Neuronal stem cell (in vitro differentiated cells): Measurements from ENCODE around the gene LILRB2.
"Not testable (repeated sequence)": the region's sequence is repeated elsewhere in the genome, so short reads cannot be mapped to it uniquely, and the experiment has no call there.

Experiments used
- DNase-seq: peaks from one replicate; pipeline ENCODE4 v3.0.0-alpha.2; 2013; ENCODE audit warnings: low spot score
- H2AFZ ChIP-seq: one replicate; pipeline ENCODE4 v1.6.1; 2013; ENCODE audit warnings: mild to moderate bottlenecking, low read length, inconsistent platforms
- H2AK5ac ChIP-seq: 2 replicates; pipeline ENCODE4 v1.6.1; 2013; ENCODE audit warnings: low read depth, mild to moderate bottlenecking, inconsistent platforms, low read length, moderate library complexity, mixed read lengths
- H2BK120ac ChIP-seq: 2 replicates; pipeline ENCODE4 v1.6.1; 2013; ENCODE audit warnings: low read depth, mild to moderate bottlenecking, inconsistent platforms, low read length, moderate library complexity, mixed read lengths
- H2BK12ac ChIP-seq: one replicate; pipeline ENCODE4 v1.6.1; 2013; ENCODE audit warnings: low read length, inconsistent platforms
- H2BK15ac ChIP-seq: 2 replicates; pipeline ENCODE4 v1.6.1; 2013; ENCODE audit warnings: mild to moderate bottlenecking, low read length, inconsistent platforms, mixed read lengths
- H2BK5ac ChIP-seq: one replicate; pipeline ENCODE4 v1.6.1; 2013; ENCODE audit warnings: inconsistent platforms, mild to moderate bottlenecking, low read length, moderate library complexity
- H3K14ac ChIP-seq: one replicate; pipeline ENCODE4 v1.6.1; 2013; ENCODE audit warnings: low read length, inconsistent platforms
- H3K18ac ChIP-seq: 2 replicates; pipeline ENCODE4 v1.6.1; 2013; ENCODE audit warnings: low read length, inconsistent platforms
- H3K23ac ChIP-seq: 2 replicates; pipeline ENCODE4 v1.6.1; 2013; ENCODE audit warnings: low read depth, mild to moderate bottlenecking, mixed read lengths, low read length, inconsistent platforms; ENCODE audit not compliant: poor library complexity
- H3K27ac ChIP-seq: replicated peaks from 3 replicates; pipeline ENCODE4 v1.5.1; 2013; ENCODE audit warnings: low read length, inconsistent platforms
- H3K27me3 ChIP-seq, 3 experiments: 2 replicates each; pipeline ENCODE4 v1.6.1; 2013; ENCODE audit warnings: low read length in 3 of 3, mild to moderate bottlenecking in 2 of 3, inconsistent platforms in 1 of 3, low read depth in 1 of 3, mixed read lengths in 1 of 3, moderate library complexity in 1 of 3; ENCODE audit not compliant: control insufficient read depth in 3 of 3, insufficient read depth in 3 of 3
- H3K36me3 ChIP-seq, 2 donors: replicated peaks in 1 of 2; 2 replicates each; pipeline ENCODE4 v1.6.1; 2013; ENCODE audit warnings: low read length in 2 of 2; ENCODE audit not compliant: control insufficient read depth in 2 of 2, insufficient read depth in 2 of 2
- H3K4ac ChIP-seq: 2 replicates; pipeline ENCODE4 v1.6.1; 2013; ENCODE audit warnings: inconsistent platforms, mild to moderate bottlenecking, low read length, moderate library complexity
- H3K4me1 ChIP-seq, 2 donors: 1 replicate in 1 of 2; 2 replicates in 1 of 2; pipeline ENCODE4 v1.6.1; 2013; ENCODE audit warnings: low read length in 2 of 2, low read depth in 1 of 2; ENCODE audit not compliant: control insufficient read depth in 2 of 2, insufficient read depth in 1 of 2
- H3K4me2 ChIP-seq: one replicate; pipeline ENCODE4 v1.6.1; 2013; ENCODE audit warnings: mild to moderate bottlenecking, low read length, inconsistent platforms; ENCODE audit not compliant: insufficient read depth, poor library complexity, severe bottlenecking
- H3K4me3 ChIP-seq, 2 donors: 2 replicates each; pipeline ENCODE4 v1.5.1; 2013; ENCODE audit warnings: low read length in 2 of 2, mild to moderate bottlenecking in 2 of 2, inconsistent platforms in 1 of 2, moderate library complexity in 1 of 2
- H3K79me1 ChIP-seq: one replicate; pipeline ENCODE4 v1.6.1; 2013; ENCODE audit warnings: low read depth, mild to moderate bottlenecking, inconsistent platforms, low read length, moderate library complexity
- H3K9ac ChIP-seq: one replicate; pipeline ENCODE4 v1.6.1; 2013; ENCODE audit warnings: mild to moderate bottlenecking, low read depth, low read length, inconsistent platforms; ENCODE audit not compliant: poor library complexity
- H3K9me3 ChIP-seq, 2 donors: replicated peaks in 1 of 2; 2 replicates each; pipeline versions ENCODE3 to v1.6.1; 2013; ENCODE audit warnings: low read length in 2 of 2, mild to moderate bottlenecking in 2 of 2, inconsistent platforms in 1 of 2, low read depth in 1 of 2, mixed read lengths in 1 of 2, moderate library complexity in 1 of 2; ENCODE audit not compliant: control insufficient read depth in 2 of 2, insufficient read depth in 1 of 2
- H4K8ac ChIP-seq: one replicate; pipeline ENCODE4 v1.6.1; 2013; ENCODE audit warnings: low read depth, mild to moderate bottlenecking, inconsistent platforms, low read length, moderate library complexity
- H4K91ac ChIP-seq: one replicate; pipeline ENCODE4 v1.6.1; 2013; ENCODE audit warnings: low read length, low read depth, mild to moderate bottlenecking, inconsistent platforms; ENCODE audit not compliant: poor library complexity
- WGBS, 2 donors: extraction: QIAGEN DNeasy Blood & Tissue Kit; methylation state at CpG; one replicate each; pipeline ENCODE4 v1.1.7; 2013; ENCODE audit warnings: missing lambda C conversion rate in 2 of 2, mixed read lengths in 1 of 2; ENCODE audit not compliant: insufficient read length in 2 of 2, insufficient replicate concordance in 1 of 2; ENCODE audit errors: extremely low coverage in 2 of 2; 5-methylcytosine and 5-hydroxymethylcytosine counted together

Gene LILRB2

GRCh38 chr19:54298357-54299125, 17.6 kb upstream of the LILRB2 start:
- no peak for DNase-seq
- H3K23ac ChIP-seq, result peak overlapping the region; percentile 73

GRCh38 chr19:54297759-54298305, 16.9 kb upstream of the LILRB2 start:
- Histone ChIP-seq H2BK5ac (no peak overlapping the region), H3K9me3 (no peaks in the 10 kb centered on the region), H3K27ac (no peak overlapping the region), H2BK12ac (no peak overlapping the region), H3K18ac (no peak overlapping the region), H2AFZ (no peak overlapping the region), H3K23ac (no peak overlapping the region), H3K4me2 (no peak overlapping the region), H3K9ac (no peak overlapping the region), H4K91ac (no peak overlapping the region), H3K4me3 (peak overlapping the region in 1 of 2 donors; percentile 48), H3K79me1 (no peaks in the 10 kb centered on the region), H4K8ac (no peak overlapping the region), H3K4me1 (no peaks in the 10 kb centered on the region), H3K14ac (no peak overlapping the region), H3K4ac (no peak overlapping the region), H2BK15ac (no peak overlapping the region), H2BK120ac (no peak overlapping the region), H3K36me3 (no peaks in the 10 kb centered on the region), H3K27me3 (peaks cover 0 to 11% (median 8%) of the 10 kb centered on the region in 3 experiments), H2AK5ac (no peak overlapping the region)
- no CpG with 5 or more reads among the region's 7 CpGs for WGBS, 2 donors
- no peak for DNase-seq

More at GRCh38 chr19:54298357-54299125, 17.6 kb upstream of the LILRB2 start:
- H3K4me1 ChIP-seq, result no peaks in the 10 kb centered on the region
- H4K8ac ChIP-seq, result no peak overlapping the region
- H3K79me1 ChIP-seq, result no peaks in the 10 kb centered on the region
- H3K9me3 ChIP-seq, result no peaks in the 10 kb centered on the region
- peaks cover 0 to 9% (median 8%) of the 10 kb centered on the region in 3 experiments for H3K27me3 ChIP-seq
- H2AFZ ChIP-seq, result no peak overlapping the region
- H3K4me3 ChIP-seq, result no peak overlapping the region
- peak overlapping the region; percentile 16 for H2BK12ac ChIP-seq
- no peak overlapping the region for H3K14ac ChIP-seq
- H3K27ac ChIP-seq, result no peak overlapping the region
- no CpG with 5 or more reads among the region's 4 CpGs for WGBS, 2 donors
- H2BK5ac ChIP-seq, result no peak overlapping the region
- H4K91ac ChIP-seq, result no peak overlapping the region
- peak overlapping the region; percentile 21 for H3K9ac ChIP-seq
- no peaks in the 10 kb centered on the region for H3K36me3 ChIP-seq
- no peak overlapping the region for H3K4ac ChIP-seq
- H2BK15ac ChIP-seq, result no peak overlapping the region
- peak overlapping the region; percentile 44 for H3K18ac ChIP-seq
- H3K4me2 ChIP-seq, result no peak overlapping the region
- no peak overlapping the region for H2BK120ac ChIP-seq
- no peak overlapping the region for H2AK5ac ChIP-seq

GRCh38 chr19:54294539-54294938, 13.6 kb upstream of the LILRB2 start:
- Histone ChIP-seq H3K23ac (no peak overlapping the region), H3K4ac (no peak overlapping the region), H3K27ac (no peak overlapping the region), H3K9me3 (no peaks in the 10 kb centered on the region), H3K27me3 (peaks cover 0 to 6% (median 2%) of the 10 kb centered on the region in 3 experiments), H3K79me1 (no peaks in the 10 kb centered on the region), H4K8ac (no peak overlapping the region), H3K4me3 (no peak overlapping the region), H3K18ac (no peak overlapping the region), H2AK5ac (no peak overlapping the region), H2AFZ (no peak overlapping the region), H2BK12ac (no peak overlapping the region), H2BK15ac (no peak overlapping the region), H3K4me1 (no peaks in the 10 kb centered on the region), H3K14ac (no peak overlapping the region), H2BK5ac (no peak overlapping the region), H2BK120ac (no peak overlapping the region), H4K91ac (no peak overlapping the region), H3K4me2 (no peak overlapping the region), H3K36me3 (no peaks in the 10 kb centered on the region), H3K9ac (no peak overlapping the region)
- WGBS, 2 donors, result no CpG with 5 or more reads among the region's 6 CpGs
- DNase-seq, result no peak

GRCh38 chr19:54289160-54289559, 8.2 kb upstream of the LILRB2 start:
- H4K8ac ChIP-seq, result peak overlapping the region; percentile 43
- DNase-seq, H3K36me3 ChIP-seq, H2BK15ac ChIP-seq, H2AK5ac ChIP-seq, H3K14ac ChIP-seq, H2AFZ ChIP-seq, H3K4me2 ChIP-seq, H3K27ac ChIP-seq, H3K4ac ChIP-seq, H2BK12ac ChIP-seq, H3K18ac ChIP-seq, H4K91ac ChIP-seq, H3K23ac ChIP-seq, H2BK120ac ChIP-seq, H3K4me3 ChIP-seq, H3K79me1 ChIP-seq, H3K4me1 ChIP-seq, H3K9me3 ChIP-seq, H2BK5ac ChIP-seq, H3K9ac ChIP-seq: not testable (repeated sequence)
- H3K27me3 ChIP-seq, result peaks cover 0 to 14% (median 0%) of the 10 kb centered on the region in 3 experiments
- no CpG with 5 or more reads among the region's 8 CpGs for WGBS, 2 donors
